Epithelial cell of proximal tubule (primary cell): ENCODE results near the gene ZSCAN18. TPM values are rescaled to one million over a fixed set of nuclear protein-coding genes. Genes with fewer than 3 reads are reported as not detected.

Experiments used
- DNase-seq: peaks from one replicate; pipeline ENCODE4 v3.0.0-alpha.2; 2011; ENCODE audit warnings: low read depth
- H3K4me3 ChIP-seq: 2 replicates; pipeline ENCODE4 v1.5.1; 2011; ENCODE audit warnings: low read depth, mild to moderate bottlenecking, low read length
- total RNA-seq: library from RNA; depleted of rRNA; stranded (reverse); fragments of >200 nt; gene quantifications from 2 replicates; pipeline ENCODE4 v1.2.3, GENCODE V29; 2015
- TF ChIP-seq, protein P1 (sequence below): conservative IDR thresholded peaks from 2 replicates; pipeline ENCODE4 v1.5.1; 2012; ENCODE audit warnings: low read depth, mild to moderate bottlenecking, low read length

ZSCAN18 gene
- total RNA-seq, 1 donor from 2014 or later: 40.1 TPM

GRCh38 chr19:58118979-58119733, 21.1 kb upstream of the ZSCAN18 start:
- TF ChIP-seq, protein P1, sequence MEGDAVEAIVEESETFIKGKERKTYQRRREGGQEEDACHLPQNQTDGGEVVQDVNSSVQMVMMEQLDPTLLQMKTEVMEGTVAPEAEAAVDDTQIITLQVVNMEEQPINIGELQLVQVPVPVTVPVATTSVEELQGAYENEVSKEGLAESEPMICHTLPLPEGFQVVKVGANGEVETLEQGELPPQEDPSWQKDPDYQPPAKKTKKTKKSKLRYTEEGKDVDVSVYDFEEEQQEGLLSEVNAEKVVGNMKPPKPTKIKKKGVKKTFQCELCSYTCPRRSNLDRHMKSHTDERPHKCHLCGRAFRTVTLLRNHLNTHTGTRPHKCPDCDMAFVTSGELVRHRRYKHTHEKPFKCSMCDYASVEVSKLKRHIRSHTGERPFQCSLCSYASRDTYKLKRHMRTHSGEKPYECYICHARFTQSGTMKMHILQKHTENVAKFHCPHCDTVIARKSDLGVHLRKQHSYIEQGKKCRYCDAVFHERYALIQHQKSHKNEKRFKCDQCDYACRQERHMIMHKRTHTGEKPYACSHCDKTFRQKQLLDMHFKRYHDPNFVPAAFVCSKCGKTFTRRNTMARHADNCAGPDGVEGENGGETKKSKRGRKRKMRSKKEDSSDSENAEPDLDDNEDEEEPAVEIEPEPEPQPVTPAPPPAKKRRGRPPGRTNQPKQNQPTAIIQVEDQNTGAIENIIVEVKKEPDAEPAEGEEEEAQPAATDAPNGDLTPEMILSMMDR: no peak
- DNase-seq: no peak
- H3K4me3 ChIP-seq: no peak overlapping the region

DNA sequence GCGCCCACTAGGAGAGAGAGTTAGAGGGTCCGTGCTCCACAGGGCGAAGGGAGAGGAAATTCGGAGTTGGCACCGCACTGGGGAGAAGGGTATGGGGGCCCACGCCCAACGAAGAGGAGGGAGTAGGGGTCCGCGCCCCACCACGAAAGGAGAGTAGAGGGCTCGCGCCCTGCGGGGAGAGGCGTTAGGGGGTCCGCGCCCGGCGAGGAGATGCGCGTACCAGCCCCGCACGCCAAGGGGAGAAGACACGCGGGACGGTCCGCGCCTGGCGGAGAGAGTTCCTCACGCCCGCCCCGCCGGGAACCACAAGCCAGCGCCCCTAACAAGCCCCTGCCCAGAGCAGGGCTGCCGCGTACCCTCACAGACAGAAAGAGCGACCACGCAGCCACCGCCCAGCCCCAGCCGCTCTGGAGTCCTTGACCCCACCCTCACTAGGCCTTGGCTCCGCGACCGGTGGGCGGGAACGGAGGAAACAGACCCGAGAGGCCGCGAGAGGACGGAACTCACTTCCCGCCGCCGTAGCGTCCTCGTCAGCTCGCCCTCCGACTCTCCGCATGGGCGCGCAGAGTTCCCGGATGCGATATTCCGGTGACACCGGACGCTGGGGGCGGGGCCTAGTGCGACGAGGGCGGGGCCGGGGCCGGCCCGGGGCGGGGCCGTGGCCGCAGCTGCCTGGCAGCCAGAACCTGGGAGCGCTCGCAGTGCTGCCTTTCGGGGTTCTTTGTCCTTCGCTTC, 20.0 kb upstream of the ZSCAN18 start:
- no peak for DNase-seq
- H3K4me3 ChIP-seq: no peak overlapping the region
- TF ChIP-seq, protein P1: no peak

DNA sequence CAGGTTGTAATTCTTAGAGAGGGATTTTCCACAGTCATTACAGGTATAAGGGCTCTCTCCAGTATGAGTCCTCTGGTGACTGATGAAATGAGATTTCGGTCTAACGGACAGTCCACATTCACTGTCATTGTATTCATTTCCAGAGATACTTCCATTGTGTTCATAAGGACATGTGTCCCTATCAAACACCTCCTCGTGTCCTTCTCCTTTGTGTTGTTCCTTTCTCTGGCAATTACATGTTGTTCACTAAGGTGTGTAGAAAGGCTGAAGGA, 10.5 kb upstream of the ZSCAN18 start:
- no peak for DNase-seq
- no peak overlapping the region for H3K4me3 ChIP-seq
- TF ChIP-seq, protein P1: no peak

DNA sequence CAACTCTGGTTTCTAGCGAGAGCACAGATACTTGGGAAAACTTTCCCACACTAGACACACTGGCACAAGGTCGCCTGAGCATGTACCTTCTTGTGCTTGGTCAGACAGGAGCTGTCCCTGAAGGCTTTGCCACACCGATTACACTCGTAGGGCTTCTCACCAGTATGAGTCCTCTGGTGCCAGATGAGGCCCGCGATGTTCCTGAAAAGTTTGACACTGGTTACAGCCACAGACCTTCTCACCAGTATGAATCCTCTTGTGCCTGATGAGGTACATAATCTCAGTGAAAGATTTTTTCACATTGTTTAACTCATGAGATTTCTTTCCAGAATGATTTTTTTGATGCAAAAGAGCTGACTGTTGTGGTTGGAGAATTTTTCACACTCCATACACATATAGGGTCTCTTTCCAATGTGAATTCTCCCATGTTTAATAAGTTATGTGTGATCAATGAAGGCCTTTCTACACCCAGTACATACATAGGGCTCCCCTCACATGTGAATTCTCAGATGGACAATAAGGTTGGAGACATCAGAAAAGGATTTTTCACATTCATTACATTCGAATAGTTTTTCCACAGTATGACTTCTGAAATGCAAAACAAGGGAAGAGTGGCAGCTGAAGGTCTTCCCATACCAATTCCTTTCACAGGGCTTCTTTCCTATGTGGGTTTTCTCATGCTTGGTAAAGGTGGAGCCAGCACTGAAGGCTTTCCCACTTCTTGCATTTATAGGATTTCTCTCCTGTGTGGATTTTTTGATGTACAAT, 9.9 kb upstream of the ZSCAN18 start:
- no peak overlapping the region for H3K4me3 ChIP-seq
- DNase-seq: no peak
- TF ChIP-seq, protein P1: no peak

GRCh38 chr19:58098682-58098998, 609 bp upstream of the ZSCAN18 start:
- no peak for DNase-seq
- TF ChIP-seq, protein P1: no peak
- peak overlapping the region; percentile 97 for H3K4me3 ChIP-seq

- no peak for DNase-seq
- TF ChIP-seq, protein P1: no peak
- peak overlapping the region; percentile 97 for H3K4me3 ChIP-seq
Measured at GRCh38 chr19:58097349-58097748, 682 bp downstream of the ZSCAN18 start.
